ENCODE results near the gene CAMKK2.

Gene CAMKK2

DNA sequence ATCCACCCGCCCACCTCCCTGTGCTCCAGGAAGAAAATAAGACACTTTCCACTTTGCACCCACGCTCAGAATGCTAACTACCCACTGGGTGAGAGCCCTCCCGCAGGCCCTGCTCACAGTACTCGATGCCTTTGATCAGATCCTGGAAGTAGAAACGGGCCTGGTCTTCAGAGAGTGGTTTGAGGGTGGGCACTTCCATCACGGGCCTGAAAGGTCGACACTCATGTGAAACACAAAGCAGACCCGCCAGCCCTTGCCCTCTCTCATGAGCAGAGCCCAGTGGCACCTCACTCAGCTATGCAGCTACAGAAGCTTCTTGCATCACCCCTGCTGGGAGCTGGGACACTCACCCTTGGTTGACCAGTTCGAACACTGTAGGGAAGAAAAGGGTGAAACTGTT is 41.1 kb downstream of the CAMKK2 start:
- H3K4me3 ChIP-seq (ENCODE audit: low read length), result no peak overlapping the region
- no peak for DNase-seq (ENCODE audit: low read depth, low spot score)

DNA sequence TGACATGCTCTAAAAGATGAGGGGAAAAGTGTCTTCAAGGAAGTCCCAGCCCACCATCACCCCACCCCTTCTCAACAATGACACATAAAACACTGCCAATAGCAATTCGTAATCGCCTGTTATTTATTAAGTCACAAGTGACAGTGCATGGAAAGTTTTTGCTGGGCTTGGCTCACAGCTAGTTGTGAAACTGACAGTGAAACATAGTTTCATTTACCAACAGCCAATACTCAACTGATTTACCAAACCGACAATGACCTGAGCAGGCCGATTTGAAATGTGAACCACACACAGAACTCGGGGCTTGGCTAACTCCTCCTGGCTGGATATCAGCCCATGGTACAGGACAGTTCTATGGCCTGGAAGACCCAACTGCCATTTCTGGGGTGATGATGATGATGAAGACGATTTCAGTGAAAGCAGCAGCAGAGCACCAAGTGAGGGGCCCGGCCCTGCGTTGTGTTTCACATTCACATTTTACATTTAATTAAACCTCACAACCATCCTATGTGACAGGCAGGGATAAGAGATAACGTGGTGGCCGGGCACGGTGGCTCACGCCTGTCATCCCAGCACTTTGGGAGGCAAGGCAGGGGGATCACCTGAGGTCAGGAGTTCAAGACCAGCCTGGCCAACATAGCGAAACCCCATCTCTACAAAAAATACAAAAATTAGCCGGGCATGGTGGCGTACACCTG is 42.7 kb downstream of the CAMKK2 start:
- no peak overlapping the region for H3K4me3 ChIP-seq (ENCODE audit: low read length)
- DNase-seq (ENCODE audit: low read depth, low spot score), result no peak

DNA sequence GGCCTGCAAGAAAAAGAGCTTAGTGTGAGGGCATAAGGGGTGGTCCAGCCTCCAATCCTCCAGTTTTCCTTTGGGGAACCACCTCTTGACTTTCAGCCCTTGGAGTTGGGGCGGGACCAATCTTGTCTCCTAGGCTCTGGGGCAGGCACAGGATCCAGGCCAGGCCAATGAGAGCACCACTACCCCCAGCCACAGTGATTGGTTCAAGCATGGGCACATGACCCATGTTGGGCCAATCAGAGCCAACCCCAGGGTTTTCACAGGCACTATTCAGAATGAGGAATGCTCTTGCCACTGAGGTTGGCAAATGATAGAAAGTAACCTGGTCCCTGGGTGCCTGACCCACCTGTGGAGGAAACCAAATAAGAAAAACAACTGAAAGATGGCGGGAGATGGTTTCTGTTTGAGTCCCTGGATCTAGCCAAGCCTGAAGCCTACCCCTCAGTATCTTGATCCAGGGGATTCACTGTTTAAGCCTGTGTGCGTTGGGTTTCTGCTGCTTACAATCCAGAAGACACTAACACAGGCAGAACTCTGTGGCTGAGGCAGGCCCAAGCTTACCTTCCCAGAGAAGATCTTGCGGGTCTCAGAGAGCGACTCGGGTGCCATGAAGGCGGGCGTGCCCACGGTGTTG is 43.7 kb downstream of the CAMKK2 start:
- no peak for DNase-seq (ENCODE audit: low read depth, low spot score)
- H3K4me3 ChIP-seq (ENCODE audit: low read length), result no peak overlapping the region

DNA sequence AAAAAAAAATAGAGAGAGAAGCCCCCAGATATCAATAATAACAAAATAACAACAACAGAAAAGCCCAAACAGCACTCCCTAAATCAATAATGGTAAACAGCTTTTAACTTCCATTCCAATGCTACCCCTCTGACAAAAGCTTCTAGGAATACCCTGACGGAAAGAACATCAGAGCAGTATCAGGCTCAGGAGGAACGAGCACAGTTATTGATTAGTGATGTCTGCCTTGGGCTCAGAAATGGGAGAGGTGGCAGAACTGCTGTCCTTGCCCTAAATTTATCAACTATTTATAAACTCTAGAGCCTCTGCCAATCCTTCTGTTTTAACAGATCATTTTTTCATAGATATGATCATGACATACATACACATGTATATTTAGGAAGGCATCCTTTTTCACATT is 44.7 kb downstream of the CAMKK2 start:
- DNase-seq (ENCODE audit: low read depth, low spot score), result no peak
- no peak overlapping the region for H3K4me3 ChIP-seq (ENCODE audit: low read length)

DNA sequence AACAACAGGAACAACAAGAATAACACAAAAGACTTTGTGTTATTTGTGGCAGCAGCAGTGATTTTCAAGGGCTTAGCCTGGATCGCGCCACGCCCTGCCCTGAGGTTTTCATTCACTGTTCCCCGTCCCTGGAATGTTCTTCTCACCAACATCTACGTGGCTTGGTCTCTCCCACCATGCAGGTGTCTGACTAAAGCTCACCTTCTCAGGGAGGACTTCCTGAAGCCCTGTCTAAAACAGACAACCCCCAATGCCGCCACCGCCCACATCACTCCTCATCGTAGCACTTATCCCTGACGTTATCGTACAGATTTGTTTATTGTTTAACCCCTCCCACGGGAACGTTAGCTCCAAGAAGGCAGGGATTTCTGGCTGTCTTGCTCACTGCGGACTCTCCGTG is 46.1 kb downstream of the CAMKK2 start:
- H3K4me3 ChIP-seq (ENCODE audit: low read length), result no peak overlapping the region
- no peak for DNase-seq (ENCODE audit: low read depth, low spot score)

DNA sequence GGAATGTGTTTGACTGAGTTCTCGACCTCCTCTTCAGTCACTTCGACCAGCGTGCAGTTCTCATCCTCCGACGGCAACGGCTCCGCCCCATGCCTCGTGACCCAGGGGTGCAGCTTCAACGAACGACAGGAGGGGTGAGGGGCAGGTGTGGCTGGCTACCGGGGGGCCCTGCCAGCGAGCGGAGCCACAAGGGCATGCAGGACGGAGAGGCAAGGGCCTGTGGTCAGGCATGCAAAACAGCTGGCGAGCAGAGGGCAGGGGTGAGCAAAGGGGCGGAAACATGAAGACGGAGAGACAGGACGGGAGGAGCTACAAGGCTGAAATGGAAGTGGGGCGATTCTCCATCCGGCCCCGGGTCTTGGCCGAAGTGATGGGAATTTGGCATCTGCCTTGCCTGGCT is 47.9 kb downstream of the CAMKK2 start:
- DNase-seq (ENCODE audit: low read depth, low spot score), result no peak
- no peak overlapping the region for H3K4me3 ChIP-seq (ENCODE audit: low read length)

DNA sequence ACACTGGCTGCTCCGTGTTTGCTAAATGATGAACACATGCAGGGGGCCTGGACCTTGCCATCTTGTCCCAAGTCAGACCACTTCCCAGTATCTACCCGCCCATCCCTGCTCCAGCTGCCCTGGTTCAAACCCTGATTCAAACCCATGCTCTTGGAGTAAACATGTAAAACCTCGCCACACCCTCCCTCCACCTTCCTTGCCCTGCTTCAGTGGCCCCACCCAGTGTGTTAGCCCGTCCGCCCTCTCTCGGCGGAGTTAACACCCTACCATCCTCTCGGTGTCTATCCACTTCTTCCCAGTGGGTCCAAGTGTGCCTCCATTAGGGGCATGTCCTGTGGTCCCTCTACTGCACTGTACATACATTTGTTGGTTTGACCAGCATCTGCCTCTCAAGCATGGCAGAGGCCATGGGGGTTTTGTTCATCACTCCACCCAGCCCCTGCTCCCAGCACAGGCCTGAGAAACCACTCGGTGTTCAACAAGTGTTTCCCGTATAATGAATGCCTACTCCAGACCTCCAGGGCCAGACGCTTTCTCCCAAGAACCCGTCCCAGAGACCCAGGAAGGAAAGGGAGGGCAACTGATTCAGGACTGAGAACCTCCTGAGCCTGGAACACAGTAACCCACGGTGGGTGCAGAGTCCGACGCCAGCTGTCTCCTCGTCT is 49.5 kb downstream of the CAMKK2 start:
- no peak for DNase-seq (ENCODE audit: low read depth, low spot score)
- no peak overlapping the region for H3K4me3 ChIP-seq (ENCODE audit: low read length)

DNA sequence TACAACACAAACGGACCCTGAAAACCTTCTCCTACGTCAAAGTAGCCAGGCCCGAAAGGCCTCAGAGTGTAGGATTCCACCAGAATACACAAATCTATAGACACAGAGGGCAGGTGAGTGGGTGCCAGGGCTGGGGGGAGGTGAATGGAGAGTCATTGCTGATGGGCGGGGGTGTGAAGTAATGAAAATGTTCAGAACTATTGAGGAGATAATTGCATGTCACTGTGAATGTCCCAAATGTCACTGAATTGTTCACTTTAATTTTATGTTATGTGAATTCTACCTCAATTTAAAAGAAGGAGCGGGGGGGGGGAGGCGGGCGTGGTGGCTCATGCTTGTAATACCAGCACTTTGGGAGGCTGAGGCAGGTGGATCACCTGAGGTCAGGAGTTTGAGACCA is 50.6 kb downstream of the CAMKK2 start:
- no peak for DNase-seq (ENCODE audit: low read depth, low spot score)
- no peak overlapping the region for H3K4me3 ChIP-seq (ENCODE audit: low read length)

DNA sequence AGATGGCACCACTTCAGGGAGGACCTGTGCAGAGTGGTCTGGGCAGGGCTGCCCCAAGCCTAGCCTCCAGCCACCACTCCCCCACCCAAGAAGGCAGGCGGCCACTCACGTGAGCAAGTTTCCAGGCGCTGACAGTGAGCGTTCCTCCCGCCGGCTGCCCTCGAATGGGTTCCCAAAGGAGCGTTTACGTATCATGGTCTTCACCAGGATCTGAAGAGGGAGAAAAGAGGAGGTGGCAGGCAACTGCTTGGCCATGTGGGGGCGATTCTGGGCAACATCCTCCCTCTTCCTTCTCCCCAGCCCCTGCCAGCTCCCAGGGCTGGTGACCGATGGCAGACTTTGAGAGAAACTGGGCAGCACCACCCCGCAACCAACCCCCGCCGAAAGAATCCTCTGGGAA is 51.5 kb downstream of the CAMKK2 start:
- H3K4me3 ChIP-seq (ENCODE audit: low read length), result no peak overlapping the region
- DNase-seq (ENCODE audit: low read depth, low spot score), result no peak

DNA sequence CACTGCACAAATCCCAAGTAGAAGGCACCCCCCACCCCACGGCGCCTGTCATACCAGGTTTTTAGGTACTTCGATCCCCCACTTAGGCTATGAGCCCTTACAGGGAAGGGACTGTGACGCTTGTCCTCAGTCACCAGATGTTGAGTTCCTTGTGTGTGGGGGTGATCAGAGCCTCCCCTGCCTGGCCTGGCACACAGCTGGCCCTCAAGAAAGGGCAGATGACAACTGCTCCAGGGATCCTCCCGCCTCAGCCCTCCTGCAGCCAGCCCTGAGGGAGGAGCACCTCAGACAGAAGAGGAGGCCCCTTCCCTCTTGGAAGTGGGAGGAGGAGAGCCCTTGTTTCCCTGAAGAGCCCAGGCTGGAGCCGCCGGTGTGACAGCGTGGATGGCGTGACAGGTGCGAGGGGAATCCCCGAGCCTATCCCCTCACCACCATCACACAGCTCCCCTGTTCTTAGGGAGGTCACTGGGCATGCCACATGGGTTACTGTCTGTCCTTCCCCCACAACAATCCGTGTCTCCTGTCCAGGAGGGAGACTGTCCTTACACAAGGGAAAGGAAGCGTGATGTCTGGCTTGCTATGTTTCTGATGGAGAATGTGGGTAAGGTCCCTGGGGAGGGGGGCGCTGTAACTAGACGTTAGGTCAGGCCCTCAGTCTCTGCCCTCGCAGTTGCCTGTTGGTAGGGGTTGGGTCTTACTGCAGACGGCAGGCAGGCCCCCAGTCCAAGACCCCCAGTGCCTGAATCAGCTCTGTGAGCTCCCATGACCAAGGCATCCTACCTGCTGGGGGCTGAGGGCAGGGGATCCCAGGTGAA is 55.1 kb downstream of the CAMKK2 start:
- no peak overlapping the region for H3K4me3 ChIP-seq (ENCODE audit: low read length)
- no peak for DNase-seq (ENCODE audit: low read depth, low spot score)

DNA sequence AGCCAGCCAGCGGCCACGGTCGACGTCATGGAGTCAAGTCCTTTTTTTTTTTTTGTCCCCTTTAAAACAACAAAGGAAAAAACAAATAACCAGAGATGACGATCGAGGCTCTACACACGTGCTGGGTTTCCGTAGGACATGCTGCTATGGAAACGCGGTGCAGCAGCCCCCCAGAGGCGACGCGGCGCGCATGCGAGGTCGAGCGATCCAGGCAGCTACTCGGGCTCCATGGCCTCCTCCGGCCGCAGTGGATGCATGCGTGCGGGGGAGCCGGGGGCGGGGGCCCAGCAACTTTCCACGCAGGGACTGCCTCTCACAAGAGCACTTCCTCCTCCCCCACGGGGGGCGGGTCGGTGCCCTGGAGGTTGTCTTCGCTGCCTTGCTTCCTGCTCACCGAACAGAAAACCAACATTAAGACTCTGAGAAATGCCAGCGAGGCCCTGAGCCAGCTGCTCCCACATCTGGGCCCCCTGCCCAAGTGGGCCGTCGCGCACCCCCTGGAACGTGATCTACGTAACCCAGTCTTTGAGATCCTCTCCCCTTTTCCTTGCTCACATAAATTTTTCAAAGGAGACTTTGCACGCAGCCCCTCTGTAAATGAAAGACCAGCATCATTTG is 55.9 kb downstream of the CAMKK2 start:
- H3K4me3 ChIP-seq (ENCODE audit: low read length), result peak overlapping the region; percentile 9; the same call in 1 of the 2 replicates
- peak; percentile 70 for DNase-seq (ENCODE audit: low read depth, low spot score)

DNA sequence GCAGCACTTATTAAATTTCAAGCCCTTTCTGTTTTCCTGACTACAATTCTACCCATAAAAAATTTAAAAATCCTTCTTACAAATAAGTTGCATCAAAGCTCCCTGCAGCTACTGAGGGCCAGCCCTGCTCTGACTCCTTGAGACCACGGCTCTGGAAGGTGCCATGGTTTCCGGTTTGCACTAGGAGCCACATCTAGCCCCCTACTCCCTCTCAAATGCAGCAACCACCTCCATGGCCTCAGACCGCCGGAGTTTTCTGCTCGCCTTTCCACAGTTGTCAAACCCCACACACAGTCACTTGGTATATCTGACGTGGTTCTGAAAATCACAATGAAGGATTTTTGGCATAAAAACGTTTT is 56.5 kb downstream of the CAMKK2 start:
- DNase-seq (ENCODE audit: low read depth, low spot score), result no peak
- no peak overlapping the region for H3K4me3 ChIP-seq (ENCODE audit: low read length)

DNA sequence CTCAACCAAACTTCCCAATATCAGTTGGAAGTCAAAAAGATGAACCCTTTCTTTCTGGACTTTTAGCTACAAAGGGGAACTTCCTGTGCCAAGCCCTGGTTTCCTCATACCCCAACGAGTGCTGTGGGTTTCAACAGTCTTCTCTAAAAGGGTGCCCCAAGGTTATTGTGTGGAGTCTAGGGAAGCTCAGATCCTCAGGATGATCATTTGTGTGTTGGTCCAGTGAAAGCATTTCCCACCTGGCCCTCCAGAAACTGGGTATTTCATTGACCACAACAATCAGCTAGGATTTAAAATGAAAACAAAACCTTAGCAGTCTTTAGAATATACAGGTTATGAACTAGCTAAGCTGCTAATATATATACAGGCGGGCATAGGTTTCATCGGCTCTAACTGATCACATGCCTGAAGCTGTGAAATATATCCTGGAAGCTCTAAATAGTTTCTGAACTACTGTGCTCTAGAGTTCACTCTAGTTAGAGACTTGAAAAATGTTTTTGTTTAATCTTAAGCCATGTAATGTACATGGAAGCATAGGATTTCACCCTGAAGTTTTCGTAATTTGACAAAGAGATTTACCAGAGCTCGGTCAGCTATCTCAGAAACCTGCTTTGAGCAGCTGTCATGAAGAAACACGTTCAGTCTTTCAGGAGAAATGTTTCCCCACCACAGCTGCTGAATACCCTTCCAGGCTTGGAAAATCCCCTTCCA is 57.0 kb downstream of the CAMKK2 start:
- peak; percentile 48 for DNase-seq (ENCODE audit: low read depth, low spot score)
- peak overlapping the region; percentile 27; the same call in 1 of the 2 replicates for H3K4me3 ChIP-seq (ENCODE audit: low read length)

DNA sequence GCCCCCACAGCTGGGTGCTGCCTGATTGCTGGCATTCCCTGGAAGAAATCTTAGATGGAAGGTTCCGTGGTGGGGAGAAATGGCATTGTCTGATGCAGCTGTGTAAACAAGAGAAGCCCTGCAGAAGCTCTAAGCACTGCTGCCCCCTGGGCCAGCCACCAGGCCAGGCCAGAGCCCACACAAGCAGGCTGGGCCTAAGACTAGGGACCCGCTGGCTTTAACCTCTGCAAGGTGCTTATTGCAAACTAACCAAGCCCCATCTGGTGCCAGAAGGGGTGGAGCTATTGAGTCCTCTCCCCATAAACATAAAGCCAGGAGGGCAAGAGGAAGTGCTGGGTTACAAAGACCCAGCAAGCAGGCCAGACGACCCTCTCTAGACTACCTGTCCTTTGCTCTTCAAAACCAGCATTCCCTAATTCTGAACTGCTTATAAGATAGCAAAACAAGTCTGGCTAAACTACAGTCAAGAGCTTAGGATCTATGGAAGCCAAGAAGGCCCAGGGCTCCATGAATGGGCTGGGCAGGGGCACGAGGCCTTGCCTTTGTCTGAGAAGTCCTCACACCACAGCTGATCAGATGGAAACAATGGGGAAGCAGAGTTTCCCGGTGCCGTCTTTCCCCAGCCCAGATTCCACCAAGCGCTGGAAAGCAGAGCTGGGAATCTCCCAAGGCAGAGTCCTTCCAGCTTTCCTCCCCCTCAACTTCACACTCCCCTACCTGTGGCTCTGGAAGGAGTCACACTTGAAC is 57.7 kb downstream of the CAMKK2 start:
- DNase-seq (ENCODE audit: low read depth, low spot score), result peak; percentile 61
- peak overlapping the region; percentile 27; the same call in 1 of the 2 replicates for H3K4me3 ChIP-seq (ENCODE audit: low read length)

DNA sequence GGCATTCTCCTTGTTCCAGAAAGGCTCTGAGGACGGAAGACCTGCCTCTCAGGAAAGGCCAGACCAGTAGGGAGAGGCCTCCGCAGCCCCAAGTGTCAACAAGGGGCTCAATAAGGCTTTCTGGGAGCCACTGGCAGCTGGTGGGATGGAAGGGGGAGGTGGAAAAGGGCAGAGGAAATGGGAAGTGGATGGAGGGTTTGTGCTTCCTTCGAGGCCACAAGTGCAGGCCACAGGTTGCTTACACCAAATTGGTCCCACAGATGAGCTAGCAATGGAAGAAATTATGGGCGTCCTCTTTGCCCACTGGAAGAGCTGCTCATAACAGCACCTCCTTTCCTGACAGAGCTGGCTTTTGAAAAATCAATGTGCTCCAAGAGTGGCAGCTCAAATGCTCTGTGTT is 58.4 kb downstream of the CAMKK2 start:
- DNase-seq (ENCODE audit: low read depth, low spot score), result no peak
- no peak overlapping the region for H3K4me3 ChIP-seq (ENCODE audit: low read length)

DNA sequence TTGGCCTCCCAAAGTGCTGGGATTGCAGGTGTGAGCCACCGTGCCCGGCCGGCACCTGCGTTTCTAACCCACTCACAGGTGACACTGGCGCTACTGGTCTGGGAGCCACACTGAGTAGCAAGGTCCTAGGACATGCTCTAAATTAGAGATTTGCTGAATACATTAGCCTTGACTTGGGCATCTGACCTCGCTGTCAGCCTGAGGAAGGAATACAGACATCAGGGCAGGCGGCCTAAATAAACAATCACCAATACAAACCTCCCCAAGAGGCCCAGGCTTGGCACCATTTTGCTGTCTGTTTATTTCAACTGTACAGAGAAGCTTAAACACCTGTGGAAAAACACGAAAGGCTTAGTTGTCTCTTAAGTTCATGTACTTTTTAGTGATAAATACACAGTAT is 59.1 kb downstream of the CAMKK2 start:
- DNase-seq (ENCODE audit: low read depth, low spot score), result no peak
- no peak overlapping the region for H3K4me3 ChIP-seq (ENCODE audit: low read length)

DNA sequence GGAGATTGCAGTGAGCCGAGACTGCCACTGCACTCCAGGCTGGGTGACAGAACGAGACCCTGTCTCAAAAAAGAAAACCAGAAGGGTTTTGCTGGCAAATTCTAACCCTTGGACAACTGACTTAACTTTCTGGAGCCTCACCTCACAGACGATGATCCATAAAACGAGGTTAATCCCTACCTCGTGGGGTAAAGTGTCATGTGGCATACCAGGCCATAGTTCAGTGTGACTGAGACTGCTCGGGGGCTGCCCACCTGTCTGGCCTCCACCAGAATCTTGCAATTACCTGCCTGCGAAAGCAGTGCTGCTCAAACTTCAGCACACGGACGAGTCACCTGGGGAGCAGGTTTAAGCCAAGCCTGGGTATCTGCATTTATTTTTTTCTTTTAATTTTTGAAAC is 59.7 kb downstream of the CAMKK2 start:
- DNase-seq (ENCODE audit: low read depth, low spot score), result no peak
- no peak overlapping the region for H3K4me3 ChIP-seq (ENCODE audit: low read length)

DNA sequence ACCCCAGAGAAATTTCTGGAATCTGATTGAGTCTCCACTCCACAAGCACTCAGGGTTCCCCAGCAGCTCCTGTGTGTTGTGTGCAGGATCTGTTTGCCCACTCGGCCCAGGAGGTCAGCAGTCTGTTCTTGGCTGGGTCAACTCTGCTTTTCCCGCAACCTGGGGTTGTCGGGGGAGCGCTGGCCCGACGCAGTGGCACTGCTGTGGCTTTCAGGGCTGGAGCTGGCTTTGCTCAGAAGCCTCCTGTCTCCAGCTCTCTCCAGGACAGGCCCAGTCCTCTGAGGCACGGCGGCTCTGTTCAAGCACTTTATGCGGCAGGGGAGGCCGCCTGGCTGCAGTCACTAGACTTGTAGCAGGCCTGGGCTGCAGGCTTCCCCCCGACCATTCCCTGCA is 62.9 kb downstream of the CAMKK2 start:
- no peak overlapping the region for H3K4me3 ChIP-seq (ENCODE audit: low read length)
- DNase-seq (ENCODE audit: low read depth, low spot score), result no peak

Data from Jurkat, Clone E6-1 (cell line).